DOHH2 (cell line): Measurements from ENCODE around the gene ANOS1.

Source experiments
- H3F3A ChIP-seq: fragments of 200-600 bp; sonication (generic), shearing (Covaris generic); 2 replicates; pipeline ENCODE4 v1.6.0; 2016; ENCODE audit warnings: antibody characterized with exemption, mild to moderate bottlenecking; ENCODE audit not compliant: control insufficient read depth, insufficient read depth
- H3K27ac ChIP-seq: fragments of 200-600 bp; sonication (generic); 2 replicates; pipeline ENCODE4 v1.5.1; 2014; ENCODE audit warnings: low read depth, mild to moderate bottlenecking, low read length, moderate library complexity
- H3K27me3 ChIP-seq: fragments of 200-600 bp; sonication (generic); 2 replicates; pipeline ENCODE4 v1.6.1; 2014; ENCODE audit warnings: mild to moderate bottlenecking, low read length, mixed read lengths; ENCODE audit not compliant: control insufficient read depth
- H3K36me3 ChIP-seq: fragments of 200-600 bp; sonication (generic); 2 replicates; pipeline ENCODE4 v1.6.1; 2014; ENCODE audit warnings: mild to moderate bottlenecking, low read length, moderate library complexity, mixed read lengths; ENCODE audit not compliant: control insufficient read depth
- H3K4me1 ChIP-seq: fragments of 200-600 bp; sonication (generic); 2 replicates; pipeline ENCODE4 v1.6.1; 2014; ENCODE audit warnings: mild to moderate bottlenecking, low read length, mixed read lengths; ENCODE audit not compliant: control insufficient read depth
- H3K4me2 ChIP-seq: fragments of 200-600 bp; sonication (generic); 2 replicates; pipeline ENCODE4 v1.6.0; 2014; ENCODE audit warnings: mild to moderate bottlenecking, low read length, moderate library complexity
- H3K4me3 ChIP-seq: fragments of 200-600 bp; sonication (generic); 2 replicates; pipeline ENCODE4 v1.5.1; 2014; ENCODE audit warnings: mild to moderate bottlenecking, low read length, mixed read lengths
- H3K79me2 ChIP-seq: fragments of 200-600 bp; sonication (generic); 2 replicates; pipeline ENCODE4 v1.6.1; 2014; ENCODE audit warnings: mild to moderate bottlenecking, low read length, mixed read lengths; ENCODE audit not compliant: control insufficient read depth
- H3K9me2 ChIP-seq: fragments of 200-600 bp; sonication (generic); replicated peaks from 2 replicates; pipeline ENCODE4 v1.6.1; 2014; ENCODE audit warnings: mild to moderate bottlenecking, low read length, mixed read lengths; ENCODE audit not compliant: control insufficient read depth
- H3K9me3 ChIP-seq: fragments of 200-600 bp; sonication (generic); 2 replicates; pipeline ENCODE4 v1.6.1; 2014; ENCODE audit warnings: antibody characterized with exemption, low read length, mixed read lengths; ENCODE audit not compliant: control insufficient read depth, insufficient read depth
- H4K20me1 ChIP-seq: fragments of 200-600 bp; sonication (generic); 2 replicates; pipeline ENCODE4 v1.6.0; 2014; ENCODE audit warnings: low read depth, mild to moderate bottlenecking, antibody characterized with exemption, low read length, moderate library complexity; ENCODE audit not compliant: control insufficient read depth, insufficient read depth
- EZH2phosphoT487 ChIP-seq: fragments of 200-600 bp; sonication (generic); IDR thresholded peaks from 2 replicates; pipeline ENCODE4 v1.6.1; 2017; ENCODE audit warnings: borderline replicate concordance, mild to moderate bottlenecking, antibody characterized with exemption, low read length, moderate library complexity, mixed read lengths
- TF ChIP-seq, protein P1 (sequence below): fragments of 200-600 bp; sonication (generic); IDR thresholded peaks from one replicate; pipeline ENCODE4 v1.5.1; 2014; ENCODE audit warnings: antibody characterized with exemption, mild to moderate bottlenecking, low read depth, low read length; ENCODE audit not compliant: poor library complexity, severe bottlenecking

Gene ANOS1

DNA sequence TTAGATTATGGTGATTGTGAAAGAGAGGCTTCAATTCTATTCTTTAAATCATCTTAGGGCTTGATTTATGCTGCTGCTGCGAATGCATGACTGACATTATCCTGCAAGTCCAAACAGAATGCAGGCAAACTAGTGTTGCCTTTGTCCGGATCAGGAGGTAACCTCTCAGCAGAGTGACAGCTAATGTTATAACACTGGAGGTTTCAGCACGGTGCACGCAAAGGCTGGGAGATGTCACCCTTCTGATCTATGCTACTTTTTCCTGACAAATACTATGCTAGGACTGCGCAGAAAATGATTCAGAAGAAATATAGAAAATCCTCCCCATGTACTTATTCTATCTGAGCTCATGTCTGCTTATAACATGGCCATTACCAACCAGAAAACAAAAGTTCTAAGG is 48.2 kb downstream of the ANOS1 start:
- Histone ChIP-seq H3K4me2 (no peak overlapping the region), H3K9me2 (no peaks in the 10 kb centered on the region), H3F3A (no peaks in the 10 kb centered on the region), H4K20me1 (no peaks in the 10 kb centered on the region), H3K36me3 (no peaks in the 10 kb centered on the region), H3K27ac (no peak overlapping the region), H3K4me3 (no peak overlapping the region), H3K79me2 (no peaks in the 10 kb centered on the region), H3K27me3 (no peaks in the 10 kb centered on the region), H3K9me3 (no peaks in the 10 kb centered on the region), H3K4me1 (no peaks in the 10 kb centered on the region)
- no peak for TF ChIP-seq EZH2phosphoT487
- TF ChIP-seq, protein P1, sequence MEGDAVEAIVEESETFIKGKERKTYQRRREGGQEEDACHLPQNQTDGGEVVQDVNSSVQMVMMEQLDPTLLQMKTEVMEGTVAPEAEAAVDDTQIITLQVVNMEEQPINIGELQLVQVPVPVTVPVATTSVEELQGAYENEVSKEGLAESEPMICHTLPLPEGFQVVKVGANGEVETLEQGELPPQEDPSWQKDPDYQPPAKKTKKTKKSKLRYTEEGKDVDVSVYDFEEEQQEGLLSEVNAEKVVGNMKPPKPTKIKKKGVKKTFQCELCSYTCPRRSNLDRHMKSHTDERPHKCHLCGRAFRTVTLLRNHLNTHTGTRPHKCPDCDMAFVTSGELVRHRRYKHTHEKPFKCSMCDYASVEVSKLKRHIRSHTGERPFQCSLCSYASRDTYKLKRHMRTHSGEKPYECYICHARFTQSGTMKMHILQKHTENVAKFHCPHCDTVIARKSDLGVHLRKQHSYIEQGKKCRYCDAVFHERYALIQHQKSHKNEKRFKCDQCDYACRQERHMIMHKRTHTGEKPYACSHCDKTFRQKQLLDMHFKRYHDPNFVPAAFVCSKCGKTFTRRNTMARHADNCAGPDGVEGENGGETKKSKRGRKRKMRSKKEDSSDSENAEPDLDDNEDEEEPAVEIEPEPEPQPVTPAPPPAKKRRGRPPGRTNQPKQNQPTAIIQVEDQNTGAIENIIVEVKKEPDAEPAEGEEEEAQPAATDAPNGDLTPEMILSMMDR: no peak

DNA sequence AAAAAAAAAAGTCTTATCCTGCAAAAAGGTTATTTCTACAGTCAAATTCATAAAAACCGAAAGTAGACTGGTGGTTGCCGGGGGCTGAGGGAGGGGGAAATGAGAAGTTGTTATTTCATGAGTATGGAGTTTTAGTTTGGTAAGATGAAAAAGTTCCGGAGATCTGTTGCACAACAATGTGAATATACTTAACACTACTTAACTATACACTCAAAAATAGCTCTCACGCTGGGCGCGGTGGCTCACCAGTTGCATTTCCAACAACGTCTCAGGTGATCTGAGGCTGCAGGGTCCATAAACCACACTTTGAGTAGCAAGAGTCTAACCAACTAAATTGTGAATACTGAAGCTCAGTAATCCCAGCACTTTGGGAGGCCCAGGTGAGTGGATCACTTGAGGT is 52.4 kb downstream of the ANOS1 start:
- no peak overlapping the region for H3K4me2 ChIP-seq
- H3K4me3 ChIP-seq: no peak overlapping the region
- H3K27me3 ChIP-seq: no peaks in the 10 kb centered on the region

DNA sequence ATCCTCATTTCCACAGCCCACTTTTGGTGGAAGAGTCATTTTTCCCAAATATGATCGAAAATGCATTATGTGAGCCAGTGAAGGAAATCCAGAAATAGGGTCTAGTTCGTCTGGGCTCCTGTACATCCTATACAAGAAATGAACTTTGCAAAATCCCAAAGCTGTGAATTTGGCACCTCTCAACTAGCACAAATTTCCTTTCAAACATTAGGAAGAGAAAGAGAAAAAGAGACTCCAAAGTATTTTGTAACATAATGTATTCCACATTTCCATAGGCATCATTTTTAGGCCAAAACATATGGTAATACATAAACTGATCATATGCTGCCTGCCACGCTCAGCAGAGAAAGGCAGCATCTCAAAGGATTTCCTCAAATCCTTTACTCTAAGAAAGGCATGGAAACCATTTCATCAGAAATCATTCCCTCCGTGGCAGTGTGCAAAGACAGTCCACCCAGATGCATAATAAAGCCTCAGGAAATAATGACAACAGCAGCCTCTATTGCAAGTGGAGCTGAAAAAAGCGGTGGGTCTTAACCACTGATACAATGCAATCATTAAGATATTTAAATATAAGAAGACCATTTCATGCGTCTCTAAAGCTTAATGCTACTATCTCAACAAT is 56.8 kb downstream of the ANOS1 start:
- Histone ChIP-seq H3K9me2 (no peaks in the 10 kb centered on the region), H3K27ac (no peak overlapping the region), H4K20me1 (no peaks in the 10 kb centered on the region), H3K27me3 (no peaks in the 10 kb centered on the region), H3K36me3 (no peaks in the 10 kb centered on the region), H3K79me2 (no peaks in the 10 kb centered on the region), H3K4me2 (no peak overlapping the region), H3K4me1 (no peaks in the 10 kb centered on the region), H3F3A (no peaks in the 10 kb centered on the region), H3K9me3 (no peaks in the 10 kb centered on the region), H3K4me3 (no peak overlapping the region)
- TF ChIP-seq EZH2phosphoT487: no peak
- TF ChIP-seq, protein P1: no peak

More for the DNA sequence above, 52.4 kb downstream of the ANOS1 start:
- Histone ChIP-seq H3K9me2 (no peaks in the 10 kb centered on the region), H3K79me2 (no peaks in the 10 kb centered on the region), H4K20me1 (no peaks in the 10 kb centered on the region), H3K4me1 (no peaks in the 10 kb centered on the region), H3F3A (no peaks in the 10 kb centered on the region), H3K9me3 (no peaks in the 10 kb centered on the region), H3K27ac (no peak overlapping the region), H3K36me3 (no peaks in the 10 kb centered on the region)
- TF ChIP-seq, protein P1: no peak
- TF ChIP-seq EZH2phosphoT487: no peak
